HG03558 (cell line): ENCODE measurements around the gene IVNS1ABP.

Source experiments
- ATAC-seq: cut with Tn5 transposase; IDR thresholded peaks from one replicate; pipeline ENCODE4 v1.9.1; 2021; ENCODE audit warnings: moderate number of reproducible peaks; ENCODE audit not compliant: unreplicated experiment; ENCODE audit errors: extremely low read depth

Gene IVNS1ABP

GRCh38 chr1:185297982-185298381 lies 19.1 kb downstream of the IVNS1ABP start:
- no peak for ATAC-seq

GRCh38 chr1:185295091-185295490 lies 22.0 kb downstream of the IVNS1ABP start:
- ATAC-seq, result no peak

- no peak for ATAC-seq
Observed at GRCh38 chr1:185293967-185294542, 23.0 kb downstream of the IVNS1ABP start.

GRCh38 chr1:185292237-185292636 lies 24.8 kb downstream of the IVNS1ABP start:
- no peak for ATAC-seq

GRCh38 chr1:185291652-185292051 lies 25.4 kb downstream of the IVNS1ABP start:
- ATAC-seq, result no peak

- no peak for ATAC-seq
Observed at GRCh38 chr1:185291159-185291558, 25.9 kb downstream of the IVNS1ABP start.

GRCh38 chr1:185289880-185290279 lies 27.2 kb downstream of the IVNS1ABP start:
- no peak for ATAC-seq

- no peak for ATAC-seq
Observed at GRCh38 chr1:185288435-185288834, 28.6 kb downstream of the IVNS1ABP start.

GRCh38 chr1:185287451-185287850 lies 29.6 kb downstream of the IVNS1ABP start:
- ATAC-seq, result no peak

- no peak for ATAC-seq
Observed at GRCh38 chr1:185284533-185285276, 32.3 kb downstream of the IVNS1ABP start.

- ATAC-seq, result no peak
Observed at GRCh38 chr1:185284116-185284515, 32.9 kb downstream of the IVNS1ABP start.

- ATAC-seq, result peak; percentile 96
Observed at GRCh38 chr1:185281245-185281644, 35.8 kb downstream of the IVNS1ABP start.

GRCh38 chr1:185280589-185280988 lies 36.5 kb downstream of the IVNS1ABP start:
- ATAC-seq, result no peak

GRCh38 chr1:185279571-185279970 lies 37.5 kb downstream of the IVNS1ABP start:
- ATAC-seq, result no peak

GRCh38 chr1:185271921-185272320 lies 45.1 kb downstream of the IVNS1ABP start:
- no peak for ATAC-seq

GRCh38 chr1:185268352-185268751 lies 48.7 kb downstream of the IVNS1ABP start:
- ATAC-seq, result no peak

- ATAC-seq, result no peak
Observed at GRCh38 chr1:185267701-185268100, 49.3 kb downstream of the IVNS1ABP start.

GRCh38 chr1:185267301-185267700 lies 49.7 kb downstream of the IVNS1ABP start:
- no peak for ATAC-seq

- no peak for ATAC-seq
Observed at GRCh38 chr1:185265314-185265713, 51.7 kb downstream of the IVNS1ABP start.

- ATAC-seq, result no peak
Observed at GRCh38 chr1:185263780-185264179, 53.3 kb downstream of the IVNS1ABP start.

GRCh38 chr1:185263292-185263691 lies 53.8 kb downstream of the IVNS1ABP start:
- ATAC-seq, result no peak

- ATAC-seq, result no peak
Observed at GRCh38 chr1:185262151-185262550, 54.9 kb downstream of the IVNS1ABP start.
